GM21526 (cell line): ENCODE measurements around the gene SRD5A1.

Experiments used
- ATAC-seq: cut with Tn5 transposase; IDR thresholded peaks from one replicate; pipeline ENCODE4 v1.9.1; 2021; ENCODE audit warnings: moderate library complexity; ENCODE audit not compliant: unreplicated experiment, low FRiP score

Gene SRD5A1

DNA sequence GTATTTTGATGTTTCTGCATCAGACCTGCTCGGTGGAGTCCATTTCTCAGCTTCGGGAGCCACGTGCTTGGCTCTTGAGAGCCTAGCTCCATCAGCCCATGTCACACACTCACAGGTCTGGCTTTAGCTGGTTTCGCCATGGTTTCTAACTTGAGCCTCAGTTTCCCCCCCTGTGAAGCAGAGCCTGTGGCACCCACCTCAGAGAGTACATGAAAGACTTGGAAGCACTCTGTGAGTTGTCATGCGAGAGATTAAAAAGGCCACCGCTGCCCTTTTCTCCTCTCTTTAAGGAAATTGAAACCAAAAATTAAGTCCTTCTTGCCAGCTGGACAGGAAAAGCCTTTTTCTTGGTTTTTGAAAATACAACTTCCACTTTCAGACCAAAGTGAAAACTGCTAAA lies 88.8 kb downstream of the SRD5A1 start:
- peak; percentile 63 for ATAC-seq

DNA sequence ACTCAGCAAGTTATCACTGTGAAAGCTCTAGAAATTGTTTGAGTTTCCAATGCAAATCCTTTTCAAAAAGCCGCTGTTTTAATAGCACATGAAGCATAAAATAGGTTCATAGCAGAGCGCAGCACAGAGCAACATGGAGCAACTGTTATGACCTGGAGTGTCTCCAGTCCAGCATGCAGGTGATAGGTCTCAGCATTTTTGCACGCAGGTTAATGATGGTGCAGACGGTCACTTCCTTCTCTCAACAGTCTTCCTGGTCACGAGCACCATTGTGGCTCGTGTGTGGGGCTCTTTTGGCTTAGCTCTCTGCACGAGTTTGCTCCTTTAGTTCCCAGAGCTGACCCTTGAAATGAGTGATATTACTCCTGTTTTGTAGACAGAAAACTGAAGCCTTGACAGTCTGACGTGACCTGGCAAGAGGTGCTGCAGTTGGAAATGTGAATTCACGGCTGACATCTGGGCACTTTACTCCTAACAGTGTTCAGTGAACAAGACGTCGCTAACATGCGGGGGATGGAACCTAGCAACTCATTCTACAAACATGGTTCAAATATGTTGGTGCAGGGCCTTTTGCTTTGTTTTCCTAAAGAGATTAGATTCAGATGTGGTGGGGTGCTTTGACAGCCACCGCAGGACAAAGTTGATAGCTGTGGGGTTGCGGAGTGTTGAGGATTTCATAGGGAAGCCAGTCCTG lies 90.0 kb downstream of the SRD5A1 start:
- no peak for ATAC-seq

DNA sequence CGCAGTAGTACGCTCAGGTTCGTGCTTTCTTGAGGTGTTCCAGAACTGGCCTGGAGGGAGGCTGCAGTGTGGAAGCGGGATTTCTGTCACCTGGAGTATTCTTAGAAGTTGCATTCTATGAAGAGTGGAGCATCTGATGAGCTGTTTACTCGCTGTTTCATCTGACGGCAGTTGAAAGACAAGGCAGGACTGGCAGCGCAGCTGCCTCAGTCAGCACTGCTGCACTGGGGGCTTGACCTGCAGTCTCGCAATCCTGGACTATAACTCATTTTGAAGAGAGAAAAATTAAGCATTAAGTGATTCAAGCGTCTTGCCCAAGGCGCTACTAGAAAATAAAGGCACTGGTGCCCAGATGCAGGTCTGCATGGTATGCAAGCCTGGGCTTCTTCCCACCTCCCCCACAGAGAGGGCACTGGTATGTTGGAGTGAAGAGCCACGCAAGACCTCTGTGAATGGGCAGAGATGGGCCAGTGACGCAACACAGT lies 90.6 kb downstream of the SRD5A1 start:
- ATAC-seq, result no peak
